ENCODE data around the gene EIF2AK3. TPM values are rescaled to one million over a fixed set of nuclear protein-coding genes. Genes with fewer than 3 reads are reported as not detected.

The EIF2AK3 gene
- polyA plus RNA-seq, 1 donor (not counting 4 experiments of a cell fraction or from before 2014, with no cell fraction given): 10.9 TPM

DNA sequence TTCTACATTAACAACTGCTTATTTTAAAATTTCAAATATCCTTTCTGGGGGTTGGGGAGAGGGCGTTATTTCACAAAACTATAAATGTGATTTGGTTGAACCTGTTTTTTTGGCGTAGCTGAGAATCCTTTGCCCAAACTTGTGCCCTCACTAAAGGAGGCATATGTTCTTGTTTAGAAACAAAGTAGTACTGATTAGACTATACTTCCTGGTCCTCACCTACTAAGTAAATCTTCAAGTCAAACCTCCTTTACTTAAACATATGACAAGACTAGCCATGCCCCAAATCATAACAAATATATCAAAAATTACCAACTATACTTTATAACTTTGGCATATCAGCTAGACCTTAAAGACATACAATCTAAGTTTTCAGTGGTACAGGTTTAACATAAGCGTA lies 5.8 kb downstream of the EIF2AK3 start:
- no peak overlapping the region for H2AFZ ChIP-seq (ENCODE audit: control insufficient read depth, low read length)
- no peaks in the 10 kb centered on the region for H3K27me3 ChIP-seq (ENCODE audit: control insufficient read depth, extremely low read depth, insufficient read depth, low read length)
- DNase-seq (ENCODE audit: low read depth, low spot score): no peak
- dilution Hi-C loops (cut with MboI; ENCODE audit: extremely low pct_ligation_motif_present, low sequenced_read_pairs): no loop called here
- peak overlapping the region; percentile 42 for H3K4me2 ChIP-seq (ENCODE audit: control insufficient read depth, extremely low read depth, insufficient read depth, low read depth, low read length)
- H3K4me3 ChIP-seq (ENCODE audit: control insufficient read depth in 2 of 3, extremely low read depth in 1 of 3, insufficient read depth in 2 of 3, low read depth in 1 of 3, low read length in 3 of 3): no peak overlapping the region
- TF ChIP-seq EZH2 (IDR thresholded peaks at IDR 0.05; ENCODE audit: low read length): no peak
- TF ChIP-seq, protein P1, sequence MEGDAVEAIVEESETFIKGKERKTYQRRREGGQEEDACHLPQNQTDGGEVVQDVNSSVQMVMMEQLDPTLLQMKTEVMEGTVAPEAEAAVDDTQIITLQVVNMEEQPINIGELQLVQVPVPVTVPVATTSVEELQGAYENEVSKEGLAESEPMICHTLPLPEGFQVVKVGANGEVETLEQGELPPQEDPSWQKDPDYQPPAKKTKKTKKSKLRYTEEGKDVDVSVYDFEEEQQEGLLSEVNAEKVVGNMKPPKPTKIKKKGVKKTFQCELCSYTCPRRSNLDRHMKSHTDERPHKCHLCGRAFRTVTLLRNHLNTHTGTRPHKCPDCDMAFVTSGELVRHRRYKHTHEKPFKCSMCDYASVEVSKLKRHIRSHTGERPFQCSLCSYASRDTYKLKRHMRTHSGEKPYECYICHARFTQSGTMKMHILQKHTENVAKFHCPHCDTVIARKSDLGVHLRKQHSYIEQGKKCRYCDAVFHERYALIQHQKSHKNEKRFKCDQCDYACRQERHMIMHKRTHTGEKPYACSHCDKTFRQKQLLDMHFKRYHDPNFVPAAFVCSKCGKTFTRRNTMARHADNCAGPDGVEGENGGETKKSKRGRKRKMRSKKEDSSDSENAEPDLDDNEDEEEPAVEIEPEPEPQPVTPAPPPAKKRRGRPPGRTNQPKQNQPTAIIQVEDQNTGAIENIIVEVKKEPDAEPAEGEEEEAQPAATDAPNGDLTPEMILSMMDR (optimal IDR thresholded peaks at IDR 0.05 in 1 of 3, IDR thresholded peaks at IDR 0.05 in 1 of 3, conservative IDR thresholded peaks at IDR 0.05 in 1 of 3; ENCODE audit: extremely low read depth in 1 of 3, insufficient read depth in 2 of 3, low read length in 3 of 3): no peak
- H3K9me1 ChIP-seq (ENCODE audit: control insufficient read depth, extremely low read depth, insufficient read depth, low read length): no peaks in the 10 kb centered on the region
- FAIRE-seq: no peak
- H3K36me3 ChIP-seq (ENCODE audit: control insufficient read depth in 2 of 2, extremely low read depth in 1 of 2, insufficient read depth in 2 of 2, low read length in 2 of 2): no peaks in the 10 kb centered on the region
- peaks cover 75% of the 10 kb centered on the region for H3K79me2 ChIP-seq (ENCODE audit: control insufficient read depth, insufficient read depth, low read length)
- peaks cover 22% of the 10 kb centered on the region for H3K4me1 ChIP-seq (ENCODE audit: control insufficient read depth, extremely low read depth, insufficient read depth, low read length)
- H4K20me1 ChIP-seq (ENCODE audit: control insufficient read depth, extremely low read depth, insufficient read depth, low read length): peaks cover 3% of the 10 kb centered on the region
- no peaks in the 10 kb centered on the region for H3K9me3 ChIP-seq (ENCODE audit: control insufficient read depth, low read depth, low read length)
- H3K27ac ChIP-seq (ENCODE audit: control insufficient read depth, insufficient read depth, low read length): no peak overlapping the region
- H3K9ac ChIP-seq (ENCODE audit: control insufficient read depth, extremely low read depth, insufficient read depth, low read length): no peak overlapping the region

DNA sequence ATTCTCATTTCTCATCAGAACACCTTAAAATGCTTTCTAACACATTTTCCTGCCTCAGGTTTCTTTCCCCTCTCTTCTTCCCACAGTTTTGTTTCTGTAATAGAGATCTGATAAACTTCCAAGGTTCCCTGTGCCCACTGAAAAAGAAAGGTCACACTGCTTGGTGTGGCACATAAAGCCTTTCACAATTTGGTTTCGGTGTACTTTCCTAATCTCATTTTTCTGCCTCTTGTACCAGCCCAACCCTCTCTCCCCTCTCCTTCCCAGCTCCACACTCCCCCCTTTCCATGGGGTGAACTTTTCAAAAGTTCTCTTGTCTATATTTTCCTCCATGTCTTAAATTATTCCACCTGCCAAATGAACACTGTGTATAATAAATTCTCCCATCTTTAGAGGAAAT lies 7.2 kb downstream of the EIF2AK3 start:
- FAIRE-seq (no peak), DNase-seq (ENCODE audit: low read depth, low spot score) (no peak)
- H3K27ac ChIP-seq (ENCODE audit: control insufficient read depth, insufficient read depth, low read length): no peak overlapping the region
- no peaks in the 10 kb centered on the region for H3K9me1 ChIP-seq (ENCODE audit: control insufficient read depth, extremely low read depth, insufficient read depth, low read length)
- no peaks in the 10 kb centered on the region for H3K36me3 ChIP-seq (ENCODE audit: control insufficient read depth in 2 of 2, extremely low read depth in 1 of 2, insufficient read depth in 2 of 2, low read length in 2 of 2)
- no peaks in the 10 kb centered on the region for H3K27me3 ChIP-seq (ENCODE audit: control insufficient read depth, extremely low read depth, insufficient read depth, low read length)
- dilution Hi-C loops (cut with MboI; ENCODE audit: extremely low pct_ligation_motif_present, low sequenced_read_pairs): no loop called here
- peaks cover 3% of the 10 kb centered on the region for H4K20me1 ChIP-seq (ENCODE audit: control insufficient read depth, extremely low read depth, insufficient read depth, low read length)
- H3K9me3 ChIP-seq (ENCODE audit: control insufficient read depth, low read depth, low read length): no peaks in the 10 kb centered on the region
- no peak overlapping the region for H3K4me2 ChIP-seq (ENCODE audit: control insufficient read depth, extremely low read depth, insufficient read depth, low read depth, low read length)
- TF ChIP-seq EZH2 (IDR thresholded peaks at IDR 0.05; ENCODE audit: low read length): no peak
- TF ChIP-seq, protein P1 (optimal IDR thresholded peaks at IDR 0.05 in 1 of 3, IDR thresholded peaks at IDR 0.05 in 1 of 3, conservative IDR thresholded peaks at IDR 0.05 in 1 of 3; ENCODE audit: extremely low read depth in 1 of 3, insufficient read depth in 2 of 3, low read length in 3 of 3): no peak
- no peak overlapping the region for H2AFZ ChIP-seq (ENCODE audit: control insufficient read depth, low read length)
- peaks cover 16% of the 10 kb centered on the region for H3K4me1 ChIP-seq (ENCODE audit: control insufficient read depth, extremely low read depth, insufficient read depth, low read length)
- H3K9ac ChIP-seq (ENCODE audit: control insufficient read depth, extremely low read depth, insufficient read depth, low read length): no peak overlapping the region
- peaks cover 70% of the 10 kb centered on the region for H3K79me2 ChIP-seq (ENCODE audit: control insufficient read depth, insufficient read depth, low read length)
- no peak overlapping the region for H3K4me3 ChIP-seq (ENCODE audit: control insufficient read depth in 2 of 3, extremely low read depth in 1 of 3, insufficient read depth in 2 of 3, low read depth in 1 of 3, low read length in 3 of 3)
